ENCODE results near the gene KIFBP. TPM values are rescaled to one million over a fixed set of nuclear protein-coding genes. Genes with fewer than 3 reads are reported as not detected.

The KIFBP gene
- total and polyA plus RNA-seq, 2 experiments from 2014 or later: 54.0 to 56.5 TPM

DNA sequence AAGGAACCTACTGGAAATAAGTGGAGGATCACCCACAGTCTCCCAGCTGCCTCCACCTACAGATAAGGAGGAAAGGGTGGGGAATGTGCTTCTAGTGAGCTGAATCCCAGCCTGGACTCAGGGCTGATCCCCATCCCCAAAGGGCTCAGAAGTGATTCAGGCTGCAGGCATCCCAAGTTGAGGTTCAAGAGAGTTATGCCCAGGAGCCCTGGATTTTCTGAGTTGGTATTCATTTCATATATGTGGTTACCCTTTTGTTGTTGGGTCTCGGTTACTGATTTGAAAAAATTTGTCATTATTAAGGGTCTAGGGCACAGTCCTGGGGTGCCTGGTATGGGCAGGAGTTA is 69.3 kb downstream of the KIFBP start:
- H3K79me2 ChIP-seq (ENCODE audit: insufficient read depth): no peaks in the 10 kb centered on the region
- H3K9me2 ChIP-seq (ENCODE audit: insufficient read depth): no peaks in the 10 kb centered on the region
- no peaks in the 10 kb centered on the region for H3K9me3 ChIP-seq (ENCODE audit: low read depth)
- H3K36me3 ChIP-seq (ENCODE audit: low read depth): no peaks in the 10 kb centered on the region
- peak overlapping the region; percentile 51 for H3K9ac ChIP-seq
- no peak for TF ChIP-seq EZH2 (IDR thresholded peaks at IDR 0.05; ENCODE audit: insufficient read depth, poor library complexity, severe bottlenecking)
- peak overlapping the region; percentile 49 for H3K4me2 ChIP-seq (ENCODE audit: unreplicated experiment)
- H3K27ac ChIP-seq: peak overlapping the region; percentile 75
- in situ Hi-C loops (cut with MboI): no loop called here
- WGBS, 2 experiments (ENCODE audit: low coverage in 1 of 2, low lambda C conversion rate in 2 of 2, missing lambda C conversion rate in 2 of 2): 0% methylated on average over 1 of the region's 1 CpG
- H3K4me1 ChIP-seq (ENCODE audit: insufficient read depth): peaks cover 53% of the 10 kb centered on the region
- H4K20me1 ChIP-seq (ENCODE audit: insufficient read depth): no peaks in the 10 kb centered on the region
- no peak overlapping the region for H3K4me3 ChIP-seq
- peak; percentile 72 for DNase-seq
- peak overlapping the region; percentile 79 for H2AFZ ChIP-seq
- H3K27me3 ChIP-seq (replicated peaks; ENCODE audit: insufficient read depth): no peaks in the 10 kb centered on the region
- H3F3A ChIP-seq (ENCODE audit: insufficient read depth): peaks cover 30% of the 10 kb centered on the region

DNA sequence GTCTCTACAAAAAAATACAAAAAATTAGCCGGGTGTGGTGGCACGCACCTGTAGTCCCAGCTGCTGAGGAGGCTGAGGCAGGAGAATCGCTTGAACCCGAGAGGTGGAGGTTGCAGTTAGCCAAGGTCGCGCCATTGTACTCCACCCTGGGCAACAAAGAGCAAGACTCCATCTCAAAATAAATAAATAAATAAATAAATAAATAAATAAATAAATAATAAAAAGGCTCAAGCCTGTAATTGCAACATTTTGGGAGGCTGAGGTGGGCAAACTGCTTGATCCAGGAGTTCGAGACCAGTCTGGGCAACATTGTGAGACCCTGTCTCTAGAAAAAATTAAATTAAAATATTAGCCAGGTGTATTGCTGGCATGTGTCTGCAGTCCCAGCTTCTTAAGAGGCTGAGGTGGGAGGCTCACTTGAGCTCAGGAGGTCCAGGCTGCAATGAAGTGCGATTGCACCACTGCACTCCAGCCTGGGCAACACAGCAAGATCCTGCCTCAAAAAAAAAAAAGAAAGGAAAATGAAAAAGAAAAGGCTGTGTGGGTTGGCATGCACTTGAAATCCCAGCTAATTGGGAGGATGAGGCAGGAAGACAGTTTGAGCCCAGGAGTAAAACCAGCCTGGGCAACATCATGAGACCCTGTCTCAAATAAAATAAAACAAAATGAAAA is 71.7 kb downstream of the KIFBP start:
- Histone ChIP-seq H3K36me3 (ENCODE audit: low read depth) (no peaks in the 10 kb centered on the region), H3K27ac (no peak overlapping the region), H2AFZ (no peak overlapping the region), H3K4me2 (ENCODE audit: unreplicated experiment) (no peak overlapping the region), H3K9me2 (ENCODE audit: insufficient read depth) (no peaks in the 10 kb centered on the region), H4K20me1 (ENCODE audit: insufficient read depth) (no peaks in the 10 kb centered on the region), H3K4me1 (ENCODE audit: insufficient read depth) (peaks cover 64% of the 10 kb centered on the region), H3K9ac (no peak overlapping the region), H3F3A (ENCODE audit: insufficient read depth) (peaks cover 39% of the 10 kb centered on the region), H3K9me3 (ENCODE audit: low read depth) (no peaks in the 10 kb centered on the region), H3K4me3 (no peak overlapping the region), H3K27me3 (replicated peaks; ENCODE audit: insufficient read depth) (no peaks in the 10 kb centered on the region), H3K79me2 (ENCODE audit: insufficient read depth) (no peaks in the 10 kb centered on the region)
- TF ChIP-seq EZH2 (IDR thresholded peaks at IDR 0.05; ENCODE audit: insufficient read depth, poor library complexity, severe bottlenecking) (no peak), EZH2phosphoT487 (IDR thresholded peaks at IDR 0.05; ENCODE audit: insufficient read depth, low read depth) (no peak)
- no peak for DNase-seq
- WGBS, 2 experiments (ENCODE audit: low coverage in 1 of 2, low lambda C conversion rate in 2 of 2, missing lambda C conversion rate in 2 of 2): 97 to 98% methylated on average over 8 of the region's 8 CpGs
- in situ Hi-C loops (cut with MboI): no loop called here

DNA sequence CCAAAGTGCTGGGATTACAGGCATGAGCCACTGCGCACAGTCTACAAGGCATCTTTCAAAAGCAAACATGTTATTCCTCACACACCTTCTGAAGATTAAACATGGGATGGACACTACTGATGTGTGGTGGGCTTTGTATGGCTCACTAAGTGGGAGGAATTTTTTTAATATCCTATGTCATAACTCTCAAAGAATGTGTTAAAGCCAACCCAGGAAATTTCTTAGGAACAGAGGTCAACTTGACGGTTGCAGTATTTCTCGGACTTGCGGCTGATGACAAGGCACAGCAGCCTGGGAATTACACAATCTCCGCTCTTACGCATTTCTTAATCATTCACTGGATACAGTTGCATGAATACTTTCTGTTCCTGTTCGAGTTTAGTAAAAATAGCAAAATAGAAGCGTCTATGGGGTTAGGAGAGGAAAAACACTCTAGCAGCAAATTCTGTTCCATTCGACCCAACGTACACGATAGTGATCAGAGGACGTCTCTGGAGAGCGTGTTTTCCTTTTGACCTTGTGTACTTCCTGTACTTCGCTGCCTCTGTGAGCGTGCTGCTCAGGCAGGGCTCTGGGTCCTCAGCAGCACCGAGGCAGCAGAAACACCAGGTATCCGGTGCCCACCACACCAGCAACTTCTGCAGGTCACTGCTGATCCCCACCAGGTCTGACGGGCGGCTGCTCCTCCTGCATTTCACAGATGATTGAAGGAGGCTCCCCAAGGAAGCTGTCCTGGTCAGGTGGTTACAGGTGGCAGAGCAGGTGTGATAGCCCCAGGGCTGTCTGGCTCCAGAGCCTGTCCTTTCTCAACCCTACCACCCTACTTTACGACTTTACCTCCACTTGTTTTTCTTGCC is 72.9 kb downstream of the KIFBP start:
- peak overlapping the region; percentile 40; the same call in 1 of the 2 replicates for H2AFZ ChIP-seq
- no peak for TF ChIP-seq EZH2 (IDR thresholded peaks at IDR 0.05; ENCODE audit: insufficient read depth, poor library complexity, severe bottlenecking)
- peak; percentile 90; the same call in 1 of the 2 replicates for TF ChIP-seq EZH2phosphoT487 (IDR thresholded peaks at IDR 0.05; ENCODE audit: insufficient read depth, low read depth)
- H3K9ac ChIP-seq: peak overlapping the region; percentile 69
- in situ Hi-C loops (cut with MboI): no loop called here
- H3K4me1 ChIP-seq (ENCODE audit: insufficient read depth): peaks cover 64% of the 10 kb centered on the region
- no peaks in the 10 kb centered on the region for H3K79me2 ChIP-seq (ENCODE audit: insufficient read depth)
- peak overlapping the region; percentile 73 for H3K4me2 ChIP-seq (ENCODE audit: unreplicated experiment)
- peak overlapping the region; percentile 61 for H3K4me3 ChIP-seq
- H3K9me3 ChIP-seq (ENCODE audit: low read depth): no peaks in the 10 kb centered on the region
- H3K27ac ChIP-seq: peak overlapping the region; percentile 83
- no peaks in the 10 kb centered on the region for H3K27me3 ChIP-seq (replicated peaks; ENCODE audit: insufficient read depth)
- peak; percentile 98 for DNase-seq
- H3K36me3 ChIP-seq (ENCODE audit: low read depth): no peaks in the 10 kb centered on the region
- no peaks in the 10 kb centered on the region for H3K9me2 ChIP-seq (ENCODE audit: insufficient read depth)
- peaks cover 52% of the 10 kb centered on the region for H3F3A ChIP-seq (ENCODE audit: insufficient read depth)
- WGBS, 2 experiments (ENCODE audit: low coverage in 1 of 2, low lambda C conversion rate in 2 of 2, missing lambda C conversion rate in 2 of 2): 10 to 15% methylated on average over 20 of the region's 20 CpGs
- no peaks in the 10 kb centered on the region for H4K20me1 ChIP-seq (ENCODE audit: insufficient read depth)

DNA sequence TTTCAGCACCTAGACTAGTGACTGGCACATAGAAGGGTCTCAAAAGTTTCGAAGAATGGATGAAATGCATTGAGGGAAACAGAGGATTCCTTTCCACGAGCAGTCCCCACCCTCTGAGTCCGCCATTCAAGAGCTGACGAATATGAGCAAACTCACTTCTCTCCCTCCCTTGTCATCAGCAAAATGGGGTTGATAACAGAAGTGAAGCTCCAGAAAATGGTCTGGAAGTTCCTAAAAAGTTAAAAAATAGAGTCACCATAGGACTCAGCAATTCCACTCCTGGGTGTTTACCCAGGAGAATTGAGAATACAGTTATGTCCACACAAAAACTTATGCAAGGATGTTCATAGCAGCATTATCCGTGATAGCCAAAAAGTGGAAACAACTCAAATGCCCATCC is 74.3 kb downstream of the KIFBP start:
- Histone ChIP-seq H4K20me1 (ENCODE audit: insufficient read depth) (no peaks in the 10 kb centered on the region), H3K4me3 (no peak overlapping the region), H3K27ac (peak overlapping the region; percentile 83; the same call in 1 of the 2 replicates), H3K9ac (no peak overlapping the region), H3K79me2 (ENCODE audit: insufficient read depth) (no peaks in the 10 kb centered on the region), H3K4me1 (ENCODE audit: insufficient read depth) (peaks cover 54% of the 10 kb centered on the region), H3K9me3 (ENCODE audit: low read depth) (no peaks in the 10 kb centered on the region), H2AFZ (no peak overlapping the region), H3K4me2 (ENCODE audit: unreplicated experiment) (no peak overlapping the region), H3K27me3 (replicated peaks; ENCODE audit: insufficient read depth) (no peaks in the 10 kb centered on the region), H3K9me2 (ENCODE audit: insufficient read depth) (no peaks in the 10 kb centered on the region), H3F3A (ENCODE audit: insufficient read depth) (peaks cover 48% of the 10 kb centered on the region), H3K36me3 (ENCODE audit: low read depth) (no peaks in the 10 kb centered on the region)
- in situ Hi-C loops (cut with MboI): no loop called here
- TF ChIP-seq EZH2 (IDR thresholded peaks at IDR 0.05; ENCODE audit: insufficient read depth, poor library complexity, severe bottlenecking) (no peak), EZH2phosphoT487 (IDR thresholded peaks at IDR 0.05; ENCODE audit: insufficient read depth, low read depth) (no peak)
- WGBS, 2 experiments (ENCODE audit: low coverage in 1 of 2, low lambda C conversion rate in 2 of 2, missing lambda C conversion rate in 2 of 2): 96 to 97% methylated on average over 5 of the region's 5 CpGs
- DNase-seq: no peak

All from GM23248 (cell line).